ENCODE measurements around the gene FOXD4. TPM values are rescaled to one million over a fixed set of nuclear protein-coding genes. Genes with fewer than 3 reads are reported as not detected.
A peak's percentile ranks its signal among the peaks of the same experiment; 100 is the strongest.
"Not testable (repeated sequence)": the region's sequence is repeated elsewhere in the genome, so short reads cannot be mapped to it uniquely, and the experiment has no call there.

FOXD4 gene
- total and polyA plus RNA-seq, 8 donors, result 0.25 to 1.8 (median 0.50) TPM; not detected in 5

GRCh38 chr9:112589-113467 lies 5.4 kb downstream of the FOXD4 start:
- H3K9me3 ChIP-seq; H3K36me3 ChIP-seq; intact Hi-C loops (cut with DNase I; ENCODE audit: low total_unique reads); H3K27ac ChIP-seq: not testable (repeated sequence)
- peak overlapping the region in 3 of 4 donors; percentile 42 to 63 (median 44) for H3K4me3 ChIP-seq
- WGBS, 5 donors, result 9 to 18% (median 15%) methylated on average over 20 to 47 of the region's 55 CpGs
- DNase-seq, result peak in 1 of 2 donors; percentile 18
- H3K27me3 ChIP-seq, result peaks cover 7 to 85% (median 44%) of the 10 kb centered on the region in 3 donors
- peaks cover 14 to 36% (median 26%) of the 10 kb centered on the region in 4 donors for H3K4me1 ChIP-seq

GRCh38 chr9:110672-111071 lies 7.5 kb downstream of the FOXD4 start:
- H3K4me3 ChIP-seq; intact Hi-C loops (cut with DNase I; ENCODE audit: low total_unique reads); H3K9me3 ChIP-seq; DNase-seq; H3K27ac ChIP-seq; H3K36me3 ChIP-seq: not testable (repeated sequence)
- H3K4me1 ChIP-seq, result peaks cover 14 to 23% (median 20%) of the 10 kb centered on the region in 4 donors
- WGBS, 5 donors, result 24 to 43% (median 27%) methylated on average over 4 of the region's 4 CpGs
- peaks cover 3 to 80% (median 32%) of the 10 kb centered on the region in 3 donors for H3K27me3 ChIP-seq

- WGBS, 5 donors, result 20 to 45% (median 34%) methylated on average over 5 to 6 of the region's 8 CpGs
These were observed 8.7 kb downstream of the FOXD4 start for GRCh38 chr9:109540-109939.

GRCh38 chr9:108742-109495 lies 9.3 kb downstream of the FOXD4 start:
- H3K27ac ChIP-seq; H3K36me3 ChIP-seq; H3K9me3 ChIP-seq; intact Hi-C loops (cut with DNase I; ENCODE audit: low total_unique reads); H3K4me3 ChIP-seq; DNase-seq: not testable (repeated sequence)
- WGBS, 5 donors, result 17 to 35% (median 27%) methylated on average over 8 to 22 of the region's 22 CpGs
- peaks cover 3 to 74% (median 19%) of the 10 kb centered on the region in 3 donors for H3K27me3 ChIP-seq
- peaks cover 6 to 11% (median 7%) of the 10 kb centered on the region in 4 donors for H3K4me1 ChIP-seq

More at GRCh38 chr9:109540-109939, 8.7 kb downstream of the FOXD4 start:
- intact Hi-C loops (cut with DNase I; ENCODE audit: low total_unique reads); H3K4me3 ChIP-seq; DNase-seq; H3K27ac ChIP-seq; H3K9me3 ChIP-seq; H3K36me3 ChIP-seq: not testable (repeated sequence)
- H3K27me3 ChIP-seq, result peaks cover 3 to 75% (median 25%) of the 10 kb centered on the region in 3 donors
- peaks cover 13 to 17% (median 13%) of the 10 kb centered on the region in 4 donors for H3K4me1 ChIP-seq

- H3K9me3 ChIP-seq; H3K27ac ChIP-seq; H3K36me3 ChIP-seq; DNase-seq; H3K4me3 ChIP-seq; H3K4me1 ChIP-seq; intact Hi-C loops (cut with DNase I; ENCODE audit: low total_unique reads): not testable (repeated sequence)
- H3K27me3 ChIP-seq, result peaks cover 0 to 53% (median 5%) of the 10 kb centered on the region in 3 donors
- WGBS, 5 donors, result 81 to 100% (median 83%) methylated on average over 3 to 8 of the region's 8 CpGs
These were observed 12.2 kb downstream of the FOXD4 start for GRCh38 chr9:105991-106390.

- intact Hi-C loops (cut with DNase I; ENCODE audit: low total_unique reads); H3K9me3 ChIP-seq; H3K27ac ChIP-seq; H3K27me3 ChIP-seq; H3K4me3 ChIP-seq; H3K36me3 ChIP-seq; H3K4me1 ChIP-seq; DNase-seq: not testable (repeated sequence)
- WGBS, 5 donors, result 88 to 95% (median 92%) methylated on average over 4 to 9 of the region's 9 CpGs
These were observed 17.8 kb downstream of the FOXD4 start for GRCh38 chr9:100430-100829.

GRCh38 chr9:99867-100266 lies 18.4 kb downstream of the FOXD4 start:
- DNase-seq; H3K36me3 ChIP-seq; H3K4me3 ChIP-seq; H3K4me1 ChIP-seq; H3K27ac ChIP-seq; H3K27me3 ChIP-seq; intact Hi-C loops (cut with DNase I; ENCODE audit: low total_unique reads); H3K9me3 ChIP-seq: not testable (repeated sequence)
- 83 to 93% (median 86%) methylated on average over 4 to 6 of the region's 6 CpGs for WGBS, 5 donors

- H3K4me1 ChIP-seq; H3K4me3 ChIP-seq; DNase-seq; intact Hi-C loops (cut with DNase I; ENCODE audit: low total_unique reads); H3K27ac ChIP-seq; H3K9me3 ChIP-seq; H3K27me3 ChIP-seq; H3K36me3 ChIP-seq: not testable (repeated sequence)
- 50 to 87% (median 76%) methylated on average over 2 to 3 of the region's 3 CpGs; no CpG with 5 or more reads in 1 of the 5 donors for WGBS, 5 donors
These were observed 19.4 kb downstream of the FOXD4 start for GRCh38 chr9:98775-99174.

- not testable (repeated sequence) for H3K4me1 ChIP-seq
- 33 to 65% (median 54%) methylated on average over 1 to 4 of the region's 4 CpGs; no CpG with 5 or more reads in 1 of the 5 donors for WGBS, 5 donors
These were observed 23.2 kb downstream of the FOXD4 start for GRCh38 chr9:94992-95391.

GRCh38 chr9:94323-94722 lies 23.9 kb downstream of the FOXD4 start:
- H3K27ac ChIP-seq; intact Hi-C loops (cut with DNase I; ENCODE audit: low total_unique reads); DNase-seq; H3K4me1 ChIP-seq; H3K4me3 ChIP-seq; H3K9me3 ChIP-seq; H3K36me3 ChIP-seq; H3K27me3 ChIP-seq: not testable (repeated sequence)
- WGBS, 5 donors, result 32 to 53% (median 43%) methylated on average over 3 to 5 of the region's 5 CpGs

More at GRCh38 chr9:94992-95391, 23.2 kb downstream of the FOXD4 start:
- DNase-seq; H3K27ac ChIP-seq; H3K4me3 ChIP-seq; intact Hi-C loops (cut with DNase I; ENCODE audit: low total_unique reads); H3K27me3 ChIP-seq; H3K36me3 ChIP-seq; H3K9me3 ChIP-seq: not testable (repeated sequence)

- H3K27me3 ChIP-seq; H3K9me3 ChIP-seq; intact Hi-C loops (cut with DNase I; ENCODE audit: low total_unique reads); DNase-seq; H3K27ac ChIP-seq; H3K4me3 ChIP-seq; H3K36me3 ChIP-seq; H3K4me1 ChIP-seq: not testable (repeated sequence)
- 85 to 100% (median 91%) methylated on average over 3 to 4 of the region's 5 CpGs for WGBS, 5 donors
These were observed 24.3 kb downstream of the FOXD4 start for GRCh38 chr9:93909-94308.
